Activated CD8-positive, alpha-beta memory T cell treated with anti-CD3 and anti-CD28 coated beads for 4 hours (primary cell): ENCODE data around the gene ENPP3.
"Not testable (repeated sequence)": the region's sequence is repeated elsewhere in the genome, so short reads cannot be mapped to it uniquely, and the experiment has no call there.

Experiments used
- DNase-seq, 2 donors: peaks; one replicate each; pipeline ENCODE4 v3.0.0-alpha.2; 2020; ENCODE audit warnings: low read depth in 2 of 2

The ENPP3 gene

GRCh38 chr6:131685266-131685780, 48.2 kb downstream of the ENPP3 start:
- no peak for DNase-seq

GRCh38 chr6:131687022-131687421, 49.9 kb downstream of the ENPP3 start:
- no peak for DNase-seq

- DNase-seq, result no peak
Measured at GRCh38 chr6:131688286-131688685, 51.2 kb downstream of the ENPP3 start.

GRCh38 chr6:131692031-131692430, 54.9 kb downstream of the ENPP3 start:
- DNase-seq, result no peak

DNA sequence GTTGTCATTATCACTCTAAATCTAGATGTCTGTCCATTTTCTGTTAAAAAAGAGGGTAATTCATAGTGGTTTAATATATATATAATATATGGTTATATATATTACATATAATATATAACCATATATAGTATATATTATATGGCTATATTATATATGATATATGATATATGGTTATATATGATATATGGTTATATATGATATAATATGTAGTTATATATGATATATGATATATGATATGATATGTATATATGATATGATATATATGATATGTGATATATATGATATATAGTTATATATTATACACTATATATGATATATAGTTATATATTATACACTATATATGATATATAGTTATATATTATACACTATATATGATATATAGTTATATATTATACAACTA, 55.5 kb downstream of the ENPP3 start:
- no peak for DNase-seq

DNA sequence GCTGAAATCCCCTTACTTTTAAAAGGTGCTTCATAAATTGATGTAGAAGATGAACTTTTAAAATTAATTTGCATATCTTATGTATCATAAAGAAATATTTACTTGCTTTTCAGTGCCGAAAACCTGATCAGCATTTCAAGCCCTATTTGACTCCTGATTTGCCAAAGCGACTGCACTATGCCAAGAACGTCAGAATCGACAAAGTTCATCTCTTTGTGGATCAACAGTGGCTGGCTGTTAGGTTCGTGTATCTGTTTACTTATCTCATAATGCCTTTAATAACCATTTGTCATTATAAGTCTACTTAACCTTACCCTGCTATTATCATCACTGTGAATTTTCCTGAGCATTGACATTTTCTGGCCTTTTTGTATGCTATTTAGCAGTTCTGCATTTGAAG, 56.3 kb downstream of the ENPP3 start:
- DNase-seq, result no peak

GRCh38 chr6:131694832-131695426, 57.8 kb downstream of the ENPP3 start:
- no peak for DNase-seq

GRCh38 chr6:131696956-131697355, 59.9 kb downstream of the ENPP3 start:
- no peak for DNase-seq

- not testable (repeated sequence) for DNase-seq
Measured at GRCh38 chr6:131700851-131701250, 63.7 kb downstream of the ENPP3 start.

DNA sequence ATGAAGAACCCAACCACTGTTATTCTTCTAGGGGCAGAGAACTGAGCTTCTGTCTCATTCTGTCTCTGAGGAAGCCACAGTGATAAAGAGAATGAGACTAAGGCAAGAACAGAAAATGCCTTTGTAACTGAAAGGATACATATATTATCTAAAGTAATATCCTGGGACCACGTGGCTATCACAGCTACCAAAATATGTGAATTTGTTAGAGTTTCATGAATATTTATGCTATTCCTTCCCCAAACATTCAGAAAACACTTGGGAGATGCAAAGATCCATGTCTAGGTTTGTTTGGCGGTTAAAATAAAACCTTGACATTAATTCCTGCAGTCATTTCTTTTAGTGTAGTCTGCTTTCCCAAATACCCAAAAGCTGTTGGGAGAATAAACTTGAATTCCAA, 66.8 kb downstream of the ENPP3 start:
- DNase-seq, result not testable (repeated sequence)

DNA sequence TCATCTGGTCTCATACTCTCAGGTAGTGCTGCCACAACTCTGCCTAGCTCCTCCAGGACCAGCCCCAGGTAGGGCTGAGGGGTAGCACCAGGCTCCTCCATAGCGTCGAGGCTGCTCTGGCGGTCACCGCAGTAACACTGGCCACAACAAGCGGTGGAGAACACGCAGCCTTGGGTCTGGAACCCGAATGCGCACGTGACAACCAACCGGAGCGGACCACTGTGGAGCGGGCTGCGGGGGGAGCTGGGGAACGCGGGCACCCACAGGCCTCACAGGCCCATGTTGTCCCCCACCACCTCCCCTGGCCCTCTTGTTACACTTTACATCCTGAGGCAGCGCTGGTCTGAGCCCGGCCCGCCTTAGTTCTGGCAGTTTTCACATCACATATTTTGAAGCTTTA, 73.8 kb downstream of the ENPP3 start, which contains the start of gene CTAGE9:
TSS of gene CTAGE9 (minus strand) at position 101 of the 400 bp plus-strand sequence. CDS start at position 101, 0 bp downstream.
- not testable (repeated sequence) for DNase-seq

DNA sequence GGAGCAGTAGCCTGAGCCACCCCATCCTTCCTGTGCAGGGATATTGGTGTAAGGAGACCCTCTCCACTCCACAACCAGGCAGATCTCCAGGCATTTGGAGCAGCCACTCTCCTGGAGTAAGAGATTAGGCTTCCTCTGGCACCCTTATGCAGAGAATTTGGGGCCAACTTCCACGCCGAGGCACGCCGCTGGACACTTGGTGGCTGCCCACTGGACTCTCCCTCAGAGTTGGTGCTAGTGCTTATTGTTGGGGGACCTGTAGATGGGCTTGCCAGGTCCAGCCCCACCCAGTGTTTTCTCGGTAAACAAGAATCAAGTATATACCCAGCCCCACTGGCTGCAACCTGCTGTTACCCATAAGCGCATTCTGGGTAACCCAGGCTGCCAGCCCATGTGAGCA, 78.5 kb downstream of the ENPP3 start:
- DNase-seq, result not testable (repeated sequence)

- DNase-seq, result no peak
Measured at GRCh38 chr6:131717836-131718542, 80.9 kb downstream of the ENPP3 start.

DNA sequence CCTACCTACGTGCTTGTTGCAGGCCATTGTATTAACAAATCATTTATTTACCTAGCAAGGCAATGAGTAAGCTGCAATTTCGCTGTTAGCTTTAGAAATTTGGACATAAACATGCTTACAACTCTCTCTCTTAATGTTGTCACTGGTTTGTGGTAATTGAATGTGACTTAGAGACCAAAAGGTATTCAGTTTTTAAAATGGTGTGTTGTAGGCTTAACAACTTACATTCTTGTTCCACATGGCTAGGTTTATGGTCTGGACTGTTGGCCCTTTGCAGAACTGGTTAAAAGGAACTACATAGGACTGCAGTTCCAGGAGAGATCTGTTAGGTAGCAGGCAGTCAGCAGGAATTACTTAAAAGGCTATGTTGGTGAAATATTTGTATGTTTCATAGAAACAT, 84.1 kb downstream of the ENPP3 start:
- no peak for DNase-seq

GRCh38 chr6:131724114-131724513, 87.0 kb downstream of the ENPP3 start:
- DNase-seq, result no peak

GRCh38 chr6:131727467-131727866, 90.4 kb downstream of the ENPP3 start:
- DNase-seq, result no peak

- DNase-seq, result no peak
Measured at GRCh38 chr6:131727868-131728267, 90.8 kb downstream of the ENPP3 start.

GRCh38 chr6:131728296-131728939, 91.3 kb downstream of the ENPP3 start:
- no peak for DNase-seq

DNA sequence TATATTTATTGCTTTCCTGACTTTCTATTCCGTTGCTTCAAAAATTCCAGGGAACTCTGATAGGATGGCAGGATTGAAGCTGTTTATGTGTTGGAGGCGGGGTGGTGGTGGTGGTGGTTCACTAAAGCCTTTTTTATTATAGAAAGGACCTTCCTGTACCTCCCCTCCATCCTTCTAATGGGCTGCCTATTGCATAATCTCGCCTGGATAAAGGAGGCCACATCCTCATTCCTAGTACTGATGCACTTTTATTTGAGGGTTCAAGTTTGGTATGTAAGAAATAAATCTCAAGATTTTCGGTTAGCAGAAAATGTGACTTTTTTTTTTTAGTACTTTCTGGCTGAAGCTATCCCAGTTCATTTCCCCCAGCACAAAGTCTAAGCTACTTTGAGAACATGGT, 92.4 kb downstream of the ENPP3 start:
- no peak for DNase-seq

DNA sequence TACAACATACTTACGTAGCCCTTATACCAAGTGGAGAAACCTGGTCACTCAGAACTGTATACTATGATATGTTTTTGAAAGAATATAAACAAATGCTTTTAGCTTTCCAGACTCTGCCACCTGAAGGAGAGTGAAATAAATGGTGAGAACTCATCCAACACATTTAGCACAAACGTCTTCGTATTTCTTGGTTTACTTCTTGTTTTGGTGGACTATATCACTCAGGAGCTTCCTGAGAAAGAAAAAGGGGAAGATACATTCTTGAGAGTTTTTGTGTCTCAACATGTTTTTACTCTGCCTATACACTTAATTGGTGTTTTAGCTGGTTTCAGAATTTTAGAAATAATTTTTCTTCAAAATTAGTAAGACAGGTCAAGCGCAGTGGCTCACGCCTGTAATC, 93.2 kb downstream of the ENPP3 start:
- DNase-seq, result no peak

DNA sequence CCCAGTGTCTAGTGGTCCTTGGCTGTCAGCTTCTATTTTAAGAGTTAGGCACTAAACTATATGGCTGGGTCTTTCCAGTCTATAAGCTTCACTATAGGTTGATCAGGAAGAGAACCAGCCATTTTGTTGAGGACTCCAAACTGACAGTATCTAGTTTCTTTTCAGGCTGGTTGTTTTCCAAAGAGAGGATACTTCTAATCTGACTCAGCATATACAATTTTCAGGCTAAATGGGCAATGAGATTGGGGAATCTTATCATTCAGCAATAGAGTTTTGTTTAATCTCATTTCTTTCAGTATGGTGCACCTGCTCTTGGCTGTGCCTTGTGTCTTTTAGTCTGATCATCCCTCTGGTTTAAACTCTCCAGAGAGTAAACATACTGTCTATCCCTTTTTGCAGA, 94.1 kb downstream of the ENPP3 start:
- no peak for DNase-seq

- no peak for DNase-seq
Measured at GRCh38 chr6:131733376-131734016, 96.4 kb downstream of the ENPP3 start.
